Chondrocyte (in vitro differentiated cells): ENCODE results near the gene SPO11. TPM values are rescaled to one million over a fixed set of nuclear protein-coding genes. Genes with fewer than 3 reads are reported as not detected.
A peak's percentile ranks its signal among the peaks of the same experiment; 100 is the strongest.

Experiments used
- DNase-seq: peaks from one replicate; pipeline ENCODE4 v3.0.0; 2021; ENCODE audit warnings: mixed read lengths, low spot score
- H3K27ac Mint-ChIP-seq: one replicate; pipeline ENCODE4 v1.8.0; 2021; ENCODE audit warnings: mild to moderate bottlenecking, moderate library complexity, mixed read lengths; ENCODE audit not compliant: unreplicated experiment
- H3K27me3 Mint-ChIP-seq: 2 replicates; pipeline ENCODE4 v1.8.0; 2021; ENCODE audit warnings: low read depth, mixed read lengths
- H3K36me3 Mint-ChIP-seq: 2 replicates; pipeline ENCODE4 v1.8.0; 2021; ENCODE audit warnings: low read depth, mixed read lengths
- H3K4me1 Mint-ChIP-seq: 2 replicates; pipeline ENCODE4 v1.8.0; 2021; ENCODE audit warnings: low read depth, mild to moderate bottlenecking, mixed read lengths
- H3K4me3 Mint-ChIP-seq: one replicate; pipeline ENCODE4 v1.8.0; 2021; ENCODE audit warnings: mild to moderate bottlenecking, moderate library complexity, mixed read lengths; ENCODE audit not compliant: unreplicated experiment
- H3K9me3 Mint-ChIP-seq: 2 replicates; pipeline ENCODE4 v1.8.0; 2021; ENCODE audit warnings: low read depth, mixed read lengths
- total RNA-seq: library from RNA; stranded (reverse); gene quantifications from 3 replicates; pipeline ENCODE4 v1.2.1, GENCODE V29; 2021
- TF ChIP-seq, protein P1 (sequence below): fragments of 200-600 bp; sonication (generic); IDR thresholded peaks from 2 replicates; pipeline ENCODE4 v1.5.0; 2021; ENCODE audit warnings: antibody characterized with exemption, mild to moderate bottlenecking, moderate library complexity

The SPO11 gene
- total RNA-seq, 1 donor from 2014 or later, result not detected

DNA sequence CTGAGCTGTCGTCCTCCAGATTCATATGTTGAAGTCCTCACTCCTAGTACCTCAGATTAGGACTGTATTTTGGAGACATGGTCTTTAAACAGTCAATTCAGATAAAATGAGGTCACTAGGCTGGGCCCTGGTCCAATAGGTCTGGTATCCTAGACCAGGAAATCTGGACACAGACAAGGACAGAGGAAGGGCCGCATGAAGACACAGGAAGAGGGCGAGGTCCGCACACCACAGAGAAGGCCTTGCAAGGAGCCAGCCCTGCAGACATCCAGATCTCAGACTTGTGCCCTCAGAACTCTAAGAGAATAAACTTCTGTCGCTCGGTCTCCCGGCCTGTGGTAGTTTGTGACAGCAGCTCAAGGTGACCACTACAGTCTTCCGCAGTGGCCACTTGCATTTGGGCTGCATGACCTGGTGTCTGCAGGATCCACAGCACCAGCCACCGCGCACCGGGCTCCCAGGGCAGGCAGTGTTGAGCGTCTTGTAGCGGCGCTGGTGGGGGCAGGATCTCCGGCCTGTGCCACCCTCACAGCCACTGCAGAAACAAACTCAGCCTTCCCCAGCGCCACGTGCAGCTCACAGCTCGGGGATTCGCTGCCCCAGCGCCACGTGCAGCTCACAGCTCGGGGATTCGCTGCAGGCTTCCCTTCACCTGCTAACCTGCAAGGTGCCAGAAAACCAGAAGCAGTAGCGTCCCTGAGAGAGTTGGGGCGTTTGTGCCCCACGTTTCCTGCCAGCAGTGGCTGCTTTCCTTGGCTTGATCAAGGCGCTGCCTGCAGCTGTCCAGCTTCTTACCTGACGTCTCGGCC, 55.6 kb downstream of the SPO11 start:
- Mint-ChIP-seq H3K27me3 (no peaks in the 10 kb centered on the region), H3K36me3 (no peaks in the 10 kb centered on the region), H3K27ac (no peak overlapping the region), H3K4me3 (no peak overlapping the region), H3K9me3 (no peaks in the 10 kb centered on the region), H3K4me1 (peaks cover 7% of the 10 kb centered on the region)
- peak; percentile 89 for DNase-seq
- TF ChIP-seq, protein P1, sequence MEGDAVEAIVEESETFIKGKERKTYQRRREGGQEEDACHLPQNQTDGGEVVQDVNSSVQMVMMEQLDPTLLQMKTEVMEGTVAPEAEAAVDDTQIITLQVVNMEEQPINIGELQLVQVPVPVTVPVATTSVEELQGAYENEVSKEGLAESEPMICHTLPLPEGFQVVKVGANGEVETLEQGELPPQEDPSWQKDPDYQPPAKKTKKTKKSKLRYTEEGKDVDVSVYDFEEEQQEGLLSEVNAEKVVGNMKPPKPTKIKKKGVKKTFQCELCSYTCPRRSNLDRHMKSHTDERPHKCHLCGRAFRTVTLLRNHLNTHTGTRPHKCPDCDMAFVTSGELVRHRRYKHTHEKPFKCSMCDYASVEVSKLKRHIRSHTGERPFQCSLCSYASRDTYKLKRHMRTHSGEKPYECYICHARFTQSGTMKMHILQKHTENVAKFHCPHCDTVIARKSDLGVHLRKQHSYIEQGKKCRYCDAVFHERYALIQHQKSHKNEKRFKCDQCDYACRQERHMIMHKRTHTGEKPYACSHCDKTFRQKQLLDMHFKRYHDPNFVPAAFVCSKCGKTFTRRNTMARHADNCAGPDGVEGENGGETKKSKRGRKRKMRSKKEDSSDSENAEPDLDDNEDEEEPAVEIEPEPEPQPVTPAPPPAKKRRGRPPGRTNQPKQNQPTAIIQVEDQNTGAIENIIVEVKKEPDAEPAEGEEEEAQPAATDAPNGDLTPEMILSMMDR, result no peak

DNA sequence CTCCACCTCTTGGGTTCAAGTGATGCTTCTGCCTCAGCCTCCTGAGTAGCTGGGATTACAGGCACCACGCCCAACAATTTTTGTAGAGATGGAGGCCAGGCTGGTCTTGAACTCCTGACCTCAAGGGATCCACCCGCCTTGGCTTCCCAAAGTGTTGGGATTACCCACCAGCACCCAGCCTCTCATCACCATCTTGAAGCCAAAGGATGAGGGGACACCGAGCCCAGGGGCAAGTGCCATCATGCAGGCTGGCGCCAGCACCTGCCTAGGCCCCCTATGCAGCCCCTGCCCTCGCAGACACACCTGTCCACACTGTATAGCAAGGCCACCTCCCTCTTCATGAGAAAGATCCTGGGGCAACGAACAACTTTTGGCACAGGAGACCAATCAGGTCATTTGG, 56.3 kb downstream of the SPO11 start:
- Mint-ChIP-seq H3K4me3 (no peak overlapping the region), H3K4me1 (peaks cover 11% of the 10 kb centered on the region), H3K27me3 (no peaks in the 10 kb centered on the region)

DNA sequence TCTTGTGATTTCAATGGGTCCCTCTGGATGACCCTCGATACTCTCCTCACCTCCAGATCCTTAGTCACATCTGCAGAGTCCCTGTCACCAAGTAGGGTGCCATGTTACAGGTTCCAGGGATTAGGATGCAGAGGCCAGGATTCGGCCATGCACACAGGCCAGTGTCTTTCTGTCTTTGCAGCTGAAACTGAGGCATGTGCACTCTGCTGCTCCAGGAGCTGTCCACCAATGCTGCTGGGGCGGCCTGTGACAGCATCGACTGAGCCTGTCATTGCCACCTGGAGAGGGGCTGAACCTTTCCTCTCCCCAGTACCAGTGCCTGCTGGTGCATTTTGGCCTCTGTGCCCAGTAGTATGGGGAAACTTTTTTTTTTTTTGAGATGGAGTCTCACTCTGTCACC, 57.2 kb downstream of the SPO11 start:
- H3K27ac Mint-ChIP-seq, result no peak overlapping the region
- H3K36me3 Mint-ChIP-seq, result no peaks in the 10 kb centered on the region

More for the DNA sequence above, 56.3 kb downstream of the SPO11 start:
- TF ChIP-seq, protein P1, result no peak
- H3K27ac Mint-ChIP-seq, result no peak overlapping the region
- H3K9me3 Mint-ChIP-seq, result no peaks in the 10 kb centered on the region
- peak; percentile 58 for DNase-seq
- no peaks in the 10 kb centered on the region for H3K36me3 Mint-ChIP-seq

DNA sequence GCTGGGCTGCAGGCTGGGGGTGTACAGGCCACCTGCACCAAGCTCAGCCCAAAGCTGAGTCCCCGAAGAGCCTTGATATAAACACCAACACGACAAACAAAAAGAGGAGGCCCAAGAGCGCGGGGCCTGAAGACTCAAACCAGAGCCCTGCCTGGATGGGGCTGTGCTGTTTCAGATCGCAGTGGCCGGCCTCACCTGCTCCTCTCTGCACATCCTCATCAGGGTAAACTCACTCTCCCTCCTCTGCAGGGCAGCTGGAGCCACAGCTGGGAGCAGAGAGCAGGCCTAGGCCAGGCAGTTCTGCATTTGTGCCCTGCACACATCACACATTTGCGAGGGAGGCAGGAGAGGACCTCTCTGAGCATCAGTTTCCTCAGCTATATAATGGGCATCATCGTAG, 57.9 kb downstream of the SPO11 start:
- no peaks in the 10 kb centered on the region for H3K9me3 Mint-ChIP-seq
- peak; percentile 53 for DNase-seq
- H3K27ac Mint-ChIP-seq, result no peak overlapping the region
- H3K4me3 Mint-ChIP-seq, result no peak overlapping the region
- H3K36me3 Mint-ChIP-seq, result no peaks in the 10 kb centered on the region
- TF ChIP-seq, protein P1, result no peak
- peaks cover 17% of the 10 kb centered on the region for H3K4me1 Mint-ChIP-seq
- no peaks in the 10 kb centered on the region for H3K27me3 Mint-ChIP-seq

More for the DNA sequence above, 57.2 kb downstream of the SPO11 start:
- TF ChIP-seq, protein P1, result no peak
- Mint-ChIP-seq H3K27me3 (no peaks in the 10 kb centered on the region), H3K4me3 (no peak overlapping the region), H3K4me1 (peaks cover 11% of the 10 kb centered on the region), H3K9me3 (no peaks in the 10 kb centered on the region)
- peak; percentile 52 for DNase-seq

DNA sequence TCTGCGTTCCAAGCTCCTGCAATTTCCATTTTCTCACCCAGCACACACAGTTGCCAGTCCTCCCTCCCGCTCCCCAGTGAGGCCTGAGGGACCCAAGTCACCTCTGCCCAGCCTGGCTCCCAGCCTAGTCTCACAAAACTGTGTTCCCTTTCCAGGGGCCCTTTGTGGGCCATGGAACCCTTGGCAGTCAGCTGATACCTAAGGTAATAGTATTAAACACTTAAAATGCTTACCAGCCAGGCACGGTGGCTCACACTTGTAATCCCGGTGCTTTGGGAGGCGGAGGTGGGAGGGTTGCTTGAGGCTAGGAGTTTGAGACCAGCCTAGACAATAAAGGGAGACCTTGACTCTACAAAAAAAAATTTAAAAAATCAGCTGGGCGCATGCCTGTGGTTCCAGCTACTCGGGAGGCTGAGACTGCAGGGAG, 58.4 kb downstream of the SPO11 start:
- TF ChIP-seq, protein P1, result no peak
- Mint-ChIP-seq H3K4me3 (no peak overlapping the region), H3K27ac (no peak overlapping the region), H3K27me3 (no peaks in the 10 kb centered on the region), H3K36me3 (no peaks in the 10 kb centered on the region), H3K9me3 (no peaks in the 10 kb centered on the region), H3K4me1 (peaks cover 22% of the 10 kb centered on the region)
- peak; percentile 24 for DNase-seq
